Gastroesophageal sphincter (tissue), 4 donors: ENCODE results near the gene PRF1. TPM values are rescaled to one million over a fixed set of nuclear protein-coding genes. Genes with fewer than 3 reads are reported as not detected.

ENCODE experiments used
- ATAC-seq: fragments of 150-250 bp; one replicate; pipeline ENCODE4 v1.9.1; 2016; ENCODE audit warnings: mild to moderate bottlenecking, moderate library complexity
- H3K27ac ChIP-seq, 4 donors: fragments of 200-600 bp; sonication (generic) in 3 of 4; 1 replicate in 3 of 4; 2 replicates in 1 of 4; pipeline ENCODE4 v1.5.1; 2016 to 2019
- H3K27me3 ChIP-seq: fragments of 200-600 bp; sonication (generic); one replicate; pipeline ENCODE4 v1.5.1; 2019
- H3K36me3 ChIP-seq, 2 donors: fragments of 200-600 bp; sonication (generic); one replicate each; pipeline ENCODE4 v1.5.1; 2019; ENCODE audit warnings: control low read depth in 1 of 2
- H3K4me1 ChIP-seq, 3 donors: fragments of 200-600 bp; sonication (generic); 1 replicate in 2 of 3; 2 replicates in 1 of 3; pipeline ENCODE4 v1.5.1; 2016 to 2019; ENCODE audit warnings: control low read depth in 2 of 3
- H3K4me3 ChIP-seq, 2 donors: fragments of 200-600 bp; sonication (generic); one replicate each; pipeline ENCODE4 v1.5.1; 2019; ENCODE audit warnings: mild to moderate bottlenecking in 1 of 2, moderate library complexity in 1 of 2
- H3K9me3 ChIP-seq, 3 donors: fragments of 200-600 bp; sonication (generic); one replicate each; pipeline ENCODE4 v1.5.1; 2017 to 2019; ENCODE audit warnings: control low read depth in 2 of 3
- EP300 ChIP-seq: sonication (generic); formaldehyde crosslinking; IDR thresholded peaks from one replicate; pipeline ENCODE4 v1.6.1; 2017; ENCODE audit warnings: antibody characterized with exemption, mild to moderate bottlenecking
- POLR2A ChIP-seq, 2 donors: fragments of 450-650 bp; IDR thresholded peaks; one replicate each; pipeline ENCODE4 v1.6.1; 2017; ENCODE audit warnings: antibody characterized with exemption in 2 of 2, mild to moderate bottlenecking in 2 of 2, moderate library complexity in 1 of 2
- POLR2AphosphoS5 ChIP-seq: sonication (generic); formaldehyde crosslinking; IDR thresholded peaks from one replicate; pipeline ENCODE4 v1.6.1; 2017; ENCODE audit warnings: antibody characterized with exemption
- WGBS, 2 donors: methylation state at CpG; one replicate each; pipeline ENCODE4 v1.1.5; 2018; ENCODE audit warnings: low coverage in 1 of 2; 5-methylcytosine and 5-hydroxymethylcytosine counted together
- total RNA-seq, 4 donors: library from RNA; depleted of rRNA; stranded (reverse); fragments of >200 nt; gene quantifications; one replicate each; pipeline ENCODE4 v1.1.0, GENCODE V29; 2016
- TF ChIP-seq, protein P1 (sequence below), 4 experiments: fragments of 200-600 bp in 2 of 4; fragments of 450-650 bp in 2 of 4; sonication (generic) in 1 of 4; IDR thresholded peaks; one replicate each; pipeline ENCODE4 v1.5.1; 2017 to 2019; ENCODE audit warnings: antibody characterized with exemption in 4 of 4, mild to moderate bottlenecking in 2 of 4, moderate library complexity in 2 of 4

PRF1 gene
- total RNA-seq, 4 donors from 2014 or later = 0.96 to 3.9 (median 2.0) TPM; not detected in 1

DNA sequence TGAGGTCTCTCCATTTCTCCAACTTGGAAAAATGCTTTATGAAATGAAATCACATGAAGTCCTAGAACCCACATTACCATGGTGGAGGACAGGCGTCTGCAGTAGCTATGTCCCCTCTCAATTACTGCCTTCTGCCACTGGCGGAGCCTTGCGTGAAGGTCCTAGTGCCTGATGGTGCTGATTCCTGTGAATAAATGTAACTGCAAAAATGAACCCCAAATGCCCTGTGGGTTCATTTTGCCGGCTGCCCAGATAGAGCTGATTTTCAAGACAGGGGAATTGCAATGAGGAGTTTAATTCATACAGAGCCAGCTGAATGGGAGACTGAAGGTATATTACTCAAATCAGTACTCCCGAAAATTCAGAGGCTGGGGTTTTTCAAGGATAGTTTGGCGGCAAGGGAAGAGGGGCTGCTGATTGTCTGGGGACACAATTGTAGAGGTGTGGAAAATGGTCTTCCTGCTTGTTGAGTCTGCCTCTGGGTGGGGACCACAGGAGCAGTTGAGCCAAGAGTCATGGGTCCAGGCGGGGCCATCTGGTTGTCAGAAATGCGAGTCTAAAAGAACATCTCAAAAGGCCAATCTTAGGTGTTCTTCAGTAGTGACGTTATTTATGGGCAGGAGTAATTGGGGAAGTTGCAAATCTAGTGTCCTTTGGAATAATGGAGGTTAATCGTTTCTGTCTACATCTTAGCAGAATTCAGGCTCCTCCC lies 13.5 kb downstream of the PRF1 start:
- H3K27ac ChIP-seq = peak overlapping the region in 2 of 4 donors; percentile 1 to 32
- H3K27me3 ChIP-seq = no peaks in the 10 kb centered on the region
- ATAC-seq = no peak
- no peak overlapping the region for H3K4me3 ChIP-seq
- H3K9me3 ChIP-seq = no peaks in the 10 kb centered on the region
- 67% methylated on average over 3 to 9 of the region's 10 CpGs for WGBS, 2 donors
- H3K36me3 ChIP-seq = no peaks in the 10 kb centered on the region
- TF ChIP-seq POLR2A (IDR thresholded peaks at IDR 0.05) = no peak
- TF ChIP-seq, protein P1, sequence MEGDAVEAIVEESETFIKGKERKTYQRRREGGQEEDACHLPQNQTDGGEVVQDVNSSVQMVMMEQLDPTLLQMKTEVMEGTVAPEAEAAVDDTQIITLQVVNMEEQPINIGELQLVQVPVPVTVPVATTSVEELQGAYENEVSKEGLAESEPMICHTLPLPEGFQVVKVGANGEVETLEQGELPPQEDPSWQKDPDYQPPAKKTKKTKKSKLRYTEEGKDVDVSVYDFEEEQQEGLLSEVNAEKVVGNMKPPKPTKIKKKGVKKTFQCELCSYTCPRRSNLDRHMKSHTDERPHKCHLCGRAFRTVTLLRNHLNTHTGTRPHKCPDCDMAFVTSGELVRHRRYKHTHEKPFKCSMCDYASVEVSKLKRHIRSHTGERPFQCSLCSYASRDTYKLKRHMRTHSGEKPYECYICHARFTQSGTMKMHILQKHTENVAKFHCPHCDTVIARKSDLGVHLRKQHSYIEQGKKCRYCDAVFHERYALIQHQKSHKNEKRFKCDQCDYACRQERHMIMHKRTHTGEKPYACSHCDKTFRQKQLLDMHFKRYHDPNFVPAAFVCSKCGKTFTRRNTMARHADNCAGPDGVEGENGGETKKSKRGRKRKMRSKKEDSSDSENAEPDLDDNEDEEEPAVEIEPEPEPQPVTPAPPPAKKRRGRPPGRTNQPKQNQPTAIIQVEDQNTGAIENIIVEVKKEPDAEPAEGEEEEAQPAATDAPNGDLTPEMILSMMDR (IDR thresholded peaks at IDR 0.05) = no peak
- no peak for TF ChIP-seq EP300
- TF ChIP-seq POLR2AphosphoS5 = no peak
- H3K4me1 ChIP-seq = peaks cover 0 to 9% (median 0%) of the 10 kb centered on the region in 3 donors

DNA sequence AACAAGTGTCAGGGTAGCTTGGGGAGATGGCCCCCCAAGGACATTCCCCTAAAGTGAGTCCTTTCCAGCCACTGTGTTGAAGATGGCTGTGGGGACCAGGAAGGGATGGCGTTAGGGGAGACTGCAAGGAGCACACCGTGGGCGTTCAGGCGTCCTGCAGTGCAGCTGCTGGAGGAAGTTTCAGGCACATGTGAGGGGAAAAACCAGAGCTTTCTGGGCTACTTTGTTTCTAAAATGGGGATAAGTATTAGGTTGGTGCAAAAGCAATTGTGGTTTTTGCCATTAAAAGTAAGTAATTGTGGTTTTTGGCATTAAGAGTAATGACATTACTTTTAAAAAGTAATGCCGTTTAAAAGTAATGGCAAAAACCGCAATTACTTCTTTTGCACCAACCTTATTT lies 14.3 kb downstream of the PRF1 start:
- no peak overlapping the region for H3K27ac ChIP-seq
- no peaks in the 10 kb centered on the region for H3K36me3 ChIP-seq
- TF ChIP-seq EP300 (no peak), POLR2AphosphoS5 (no peak), POLR2A (IDR thresholded peaks at IDR 0.05) (no peak)
- TF ChIP-seq, protein P1 (IDR thresholded peaks at IDR 0.05) = no peak
- no peak overlapping the region for H3K4me3 ChIP-seq
- no peaks in the 10 kb centered on the region for H3K27me3 ChIP-seq
- ATAC-seq = no peak
- WGBS, 2 donors = 74 to 84% methylated on average over 6 of the region's 6 CpGs
- no peaks in the 10 kb centered on the region for H3K9me3 ChIP-seq
- peaks cover 0 to 9% (median 0%) of the 10 kb centered on the region in 3 donors for H3K4me1 ChIP-seq

DNA sequence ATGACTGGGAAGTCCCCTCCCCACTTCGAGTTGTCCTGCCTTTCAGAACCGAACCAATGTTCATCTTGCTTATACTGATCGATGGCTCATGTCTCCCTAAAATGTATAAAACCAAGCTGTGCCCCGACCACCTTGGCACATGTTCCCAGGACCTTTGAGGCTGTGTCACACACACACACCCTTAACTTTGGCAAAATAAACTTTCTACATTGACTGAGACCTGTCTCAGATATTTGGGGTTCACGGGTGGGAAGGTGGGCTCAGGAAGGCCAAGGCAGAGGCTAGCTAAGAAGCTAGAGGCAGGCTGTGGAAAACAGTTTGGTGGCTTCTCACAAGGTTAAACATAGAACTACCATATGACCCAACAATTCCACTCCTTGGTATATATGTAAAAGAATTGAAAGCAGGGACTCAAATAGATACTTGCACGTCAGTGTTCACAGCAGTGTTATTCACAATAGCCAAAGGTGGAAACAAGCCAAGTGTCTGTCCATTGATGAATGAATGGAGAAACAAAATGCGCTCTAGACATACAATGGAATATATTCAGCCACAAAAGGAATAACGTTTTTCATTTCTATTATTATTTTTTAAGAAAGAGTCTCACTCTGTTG lies 15.4 kb downstream of the PRF1 start:
- Histone ChIP-seq H3K27ac (no peak overlapping the region), H3K36me3 (no peaks in the 10 kb centered on the region), H3K4me1 (peaks cover 0 to 9% (median 0%) of the 10 kb centered on the region in 3 donors), H3K9me3 (no peaks in the 10 kb centered on the region), H3K4me3 (no peak overlapping the region), H3K27me3 (no peaks in the 10 kb centered on the region)
- TF ChIP-seq EP300 (no peak), POLR2AphosphoS5 (no peak), POLR2A (IDR thresholded peaks at IDR 0.05) (no peak)
- TF ChIP-seq, protein P1 (IDR thresholded peaks at IDR 0.05) = no peak
- no peak for ATAC-seq
- WGBS, 2 donors = 73 to 78% methylated on average over 7 of the region's 8 CpGs

DNA sequence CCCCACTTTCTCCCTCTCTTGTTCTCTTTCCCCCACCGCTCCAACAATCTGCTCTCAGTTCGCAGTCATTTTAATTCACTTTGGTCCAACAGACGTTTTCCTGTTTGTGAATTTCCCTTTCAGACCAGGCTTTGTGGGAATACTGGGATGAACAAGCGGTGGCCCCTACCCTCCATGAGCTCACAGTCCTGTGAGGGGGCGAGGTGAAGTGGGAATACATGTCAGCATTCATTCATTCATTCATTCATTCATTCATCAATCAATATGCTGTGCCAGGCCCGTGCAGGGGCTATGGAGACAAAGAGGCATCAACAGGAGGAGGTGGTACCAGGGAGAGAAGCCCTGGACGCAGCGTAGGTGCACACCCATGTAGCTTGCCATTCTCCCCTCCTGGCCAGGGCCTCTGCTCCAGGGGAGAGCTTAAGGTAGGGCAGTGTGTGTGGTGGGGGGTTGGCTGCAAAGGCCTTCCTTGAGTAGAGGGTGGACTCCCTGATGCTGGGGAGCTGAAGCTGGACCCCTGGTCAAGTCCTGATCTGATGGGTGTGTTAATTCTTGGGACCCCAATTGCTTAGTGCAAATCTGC lies 16.1 kb downstream of the PRF1 start:
- Histone ChIP-seq H3K9me3 (no peaks in the 10 kb centered on the region), H3K36me3 (no peaks in the 10 kb centered on the region), H3K27ac (no peak overlapping the region), H3K4me1 (peaks cover 0 to 9% (median 0%) of the 10 kb centered on the region in 3 donors), H3K27me3 (no peaks in the 10 kb centered on the region), H3K4me3 (no peak overlapping the region)
- no peak for TF ChIP-seq POLR2A (IDR thresholded peaks at IDR 0.05)
- TF ChIP-seq EP300 = no peak
- no peak for TF ChIP-seq POLR2AphosphoS5
- TF ChIP-seq, protein P1 (IDR thresholded peaks at IDR 0.05) = no peak
- 81 to 100% methylated on average over 1 to 5 of the region's 8 CpGs for WGBS, 2 donors
- ATAC-seq = no peak
